GM23338 (cell line): ENCODE measurements around the gene RPUSD3.

Experiments
- CREB1 ChIP-seq: fragments of 250-450 bp; sonication (Bioruptor Pico); IDR thresholded peaks from 2 replicates; pipeline ENCODE4 v1.5.0; 2020; ENCODE audit warnings: low read depth, mild to moderate bottlenecking, moderate library complexity
- CTCF ChIP-seq, 2 experiments: fragments of 200-600 bp in 1 of 2; sonication (generic) in 1 of 2; conservative IDR thresholded peaks; 2 replicates each; pipeline versions ENCODE4 v1.5.1 to v1.6.1; 2016 to 2017; ENCODE audit warnings: antibody characterized with exemption in 2 of 2, low read depth in 2 of 2, mild to moderate bottlenecking in 2 of 2, moderate library complexity in 1 of 2
- EZH2 ChIP-seq: fragments of 200-600 bp; sonication (generic); IDR thresholded peaks from one replicate; pipeline ENCODE4 v1.8.0; 2017; ENCODE audit warnings: antibody characterized with exemption, mild to moderate bottlenecking, low read depth; ENCODE audit not compliant: unreplicated experiment
- EZH2phosphoT487 ChIP-seq: fragments of 200-600 bp; sonication (generic); IDR thresholded peaks from one replicate; pipeline ENCODE4 v1.8.1; 2018; ENCODE audit warnings: antibody characterized with exemption; ENCODE audit not compliant: unreplicated experiment
- JUNB ChIP-seq: IDR thresholded peaks from one replicate; pipeline ENCODE4 v1.6.1; 2016; ENCODE audit warnings: antibody characterized with exemption; ENCODE audit not compliant: unreplicated experiment
- NANOG ChIP-seq: IDR thresholded peaks from 2 replicates; pipeline ENCODE4 v1.6.1; 2016; ENCODE audit warnings: antibody characterized with exemption, borderline replicate concordance
- POLR2AphosphoS5 ChIP-seq: IDR thresholded peaks from 2 replicates; pipeline ENCODE4 v1.6.1; 2016; ENCODE audit warnings: antibody characterized with exemption, low read depth
- STAT1 ChIP-seq: IDR thresholded peaks from one replicate; pipeline ENCODE4 v1.6.1; 2016; ENCODE audit warnings: antibody characterized with exemption; ENCODE audit not compliant: unreplicated experiment
- ZNF114 ChIP-seq: fragments of 250-450 bp; sonication (Bioruptor Pico); IDR thresholded peaks from 2 replicates; pipeline ENCODE4 v1.5.0; 2020; ENCODE audit warnings: mild to moderate bottlenecking, moderate library complexity
- ZNF331 ChIP-seq: fragments of 250-450 bp; sonication (Bioruptor Pico); IDR thresholded peaks from 2 replicates; pipeline ENCODE4 v1.5.0; 2020; ENCODE audit warnings: low read depth, mild to moderate bottlenecking, moderate library complexity
- TF ChIP-seq, protein P1 (sequence below): IDR thresholded peaks from one replicate; pipeline ENCODE4 v1.6.1; 2018; ENCODE audit warnings: antibody characterized with exemption; ENCODE audit not compliant: unreplicated experiment
- TF ChIP-seq, protein P2 (sequence below): fragments of 250-450 bp; sonication (Bioruptor Pico); IDR thresholded peaks from 2 replicates; pipeline ENCODE4 v1.5.0; 2020; ENCODE audit warnings: mild to moderate bottlenecking, moderate library complexity
- TF ChIP-seq, protein P3 (sequence below): IDR thresholded peaks from 2 replicates; pipeline ENCODE4 v1.6.1; 2016; ENCODE audit warnings: antibody characterized with exemption

- TF ChIP-seq POLR2AphosphoS5 (no peak), CTCF (conservative IDR thresholded peaks at IDR 0.05; ENCODE audit: low read depth in 2 of 2) (peak; percentile 68 to 70), EZH2 (no peak), ZNF114 (CRISPR knock-in tag) (no peak), STAT1 (no peak), EZH2phosphoT487 (no peak), JUNB (no peak), ZNF331 (CRISPR knock-in tag) (no peak), NANOG (no peak), CREB1 (no peak)
- TF ChIP-seq, protein P1, sequence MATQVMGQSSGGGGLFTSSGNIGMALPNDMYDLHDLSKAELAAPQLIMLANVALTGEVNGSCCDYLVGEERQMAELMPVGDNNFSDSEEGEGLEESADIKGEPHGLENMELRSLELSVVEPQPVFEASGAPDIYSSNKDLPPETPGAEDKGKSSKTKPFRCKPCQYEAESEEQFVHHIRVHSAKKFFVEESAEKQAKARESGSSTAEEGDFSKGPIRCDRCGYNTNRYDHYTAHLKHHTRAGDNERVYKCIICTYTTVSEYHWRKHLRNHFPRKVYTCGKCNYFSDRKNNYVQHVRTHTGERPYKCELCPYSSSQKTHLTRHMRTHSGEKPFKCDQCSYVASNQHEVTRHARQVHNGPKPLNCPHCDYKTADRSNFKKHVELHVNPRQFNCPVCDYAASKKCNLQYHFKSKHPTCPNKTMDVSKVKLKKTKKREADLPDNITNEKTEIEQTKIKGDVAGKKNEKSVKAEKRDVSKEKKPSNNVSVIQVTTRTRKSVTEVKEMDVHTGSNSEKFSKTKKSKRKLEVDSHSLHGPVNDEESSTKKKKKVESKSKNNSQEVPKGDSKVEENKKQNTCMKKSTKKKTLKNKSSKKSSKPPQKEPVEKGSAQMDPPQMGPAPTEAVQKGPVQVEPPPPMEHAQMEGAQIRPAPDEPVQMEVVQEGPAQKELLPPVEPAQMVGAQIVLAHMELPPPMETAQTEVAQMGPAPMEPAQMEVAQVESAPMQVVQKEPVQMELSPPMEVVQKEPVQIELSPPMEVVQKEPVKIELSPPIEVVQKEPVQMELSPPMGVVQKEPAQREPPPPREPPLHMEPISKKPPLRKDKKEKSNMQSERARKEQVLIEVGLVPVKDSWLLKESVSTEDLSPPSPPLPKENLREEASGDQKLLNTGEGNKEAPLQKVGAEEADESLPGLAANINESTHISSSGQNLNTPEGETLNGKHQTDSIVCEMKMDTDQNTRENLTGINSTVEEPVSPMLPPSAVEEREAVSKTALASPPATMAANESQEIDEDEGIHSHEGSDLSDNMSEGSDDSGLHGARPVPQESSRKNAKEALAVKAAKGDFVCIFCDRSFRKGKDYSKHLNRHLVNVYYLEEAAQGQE: no peak
- TF ChIP-seq, protein P2, sequence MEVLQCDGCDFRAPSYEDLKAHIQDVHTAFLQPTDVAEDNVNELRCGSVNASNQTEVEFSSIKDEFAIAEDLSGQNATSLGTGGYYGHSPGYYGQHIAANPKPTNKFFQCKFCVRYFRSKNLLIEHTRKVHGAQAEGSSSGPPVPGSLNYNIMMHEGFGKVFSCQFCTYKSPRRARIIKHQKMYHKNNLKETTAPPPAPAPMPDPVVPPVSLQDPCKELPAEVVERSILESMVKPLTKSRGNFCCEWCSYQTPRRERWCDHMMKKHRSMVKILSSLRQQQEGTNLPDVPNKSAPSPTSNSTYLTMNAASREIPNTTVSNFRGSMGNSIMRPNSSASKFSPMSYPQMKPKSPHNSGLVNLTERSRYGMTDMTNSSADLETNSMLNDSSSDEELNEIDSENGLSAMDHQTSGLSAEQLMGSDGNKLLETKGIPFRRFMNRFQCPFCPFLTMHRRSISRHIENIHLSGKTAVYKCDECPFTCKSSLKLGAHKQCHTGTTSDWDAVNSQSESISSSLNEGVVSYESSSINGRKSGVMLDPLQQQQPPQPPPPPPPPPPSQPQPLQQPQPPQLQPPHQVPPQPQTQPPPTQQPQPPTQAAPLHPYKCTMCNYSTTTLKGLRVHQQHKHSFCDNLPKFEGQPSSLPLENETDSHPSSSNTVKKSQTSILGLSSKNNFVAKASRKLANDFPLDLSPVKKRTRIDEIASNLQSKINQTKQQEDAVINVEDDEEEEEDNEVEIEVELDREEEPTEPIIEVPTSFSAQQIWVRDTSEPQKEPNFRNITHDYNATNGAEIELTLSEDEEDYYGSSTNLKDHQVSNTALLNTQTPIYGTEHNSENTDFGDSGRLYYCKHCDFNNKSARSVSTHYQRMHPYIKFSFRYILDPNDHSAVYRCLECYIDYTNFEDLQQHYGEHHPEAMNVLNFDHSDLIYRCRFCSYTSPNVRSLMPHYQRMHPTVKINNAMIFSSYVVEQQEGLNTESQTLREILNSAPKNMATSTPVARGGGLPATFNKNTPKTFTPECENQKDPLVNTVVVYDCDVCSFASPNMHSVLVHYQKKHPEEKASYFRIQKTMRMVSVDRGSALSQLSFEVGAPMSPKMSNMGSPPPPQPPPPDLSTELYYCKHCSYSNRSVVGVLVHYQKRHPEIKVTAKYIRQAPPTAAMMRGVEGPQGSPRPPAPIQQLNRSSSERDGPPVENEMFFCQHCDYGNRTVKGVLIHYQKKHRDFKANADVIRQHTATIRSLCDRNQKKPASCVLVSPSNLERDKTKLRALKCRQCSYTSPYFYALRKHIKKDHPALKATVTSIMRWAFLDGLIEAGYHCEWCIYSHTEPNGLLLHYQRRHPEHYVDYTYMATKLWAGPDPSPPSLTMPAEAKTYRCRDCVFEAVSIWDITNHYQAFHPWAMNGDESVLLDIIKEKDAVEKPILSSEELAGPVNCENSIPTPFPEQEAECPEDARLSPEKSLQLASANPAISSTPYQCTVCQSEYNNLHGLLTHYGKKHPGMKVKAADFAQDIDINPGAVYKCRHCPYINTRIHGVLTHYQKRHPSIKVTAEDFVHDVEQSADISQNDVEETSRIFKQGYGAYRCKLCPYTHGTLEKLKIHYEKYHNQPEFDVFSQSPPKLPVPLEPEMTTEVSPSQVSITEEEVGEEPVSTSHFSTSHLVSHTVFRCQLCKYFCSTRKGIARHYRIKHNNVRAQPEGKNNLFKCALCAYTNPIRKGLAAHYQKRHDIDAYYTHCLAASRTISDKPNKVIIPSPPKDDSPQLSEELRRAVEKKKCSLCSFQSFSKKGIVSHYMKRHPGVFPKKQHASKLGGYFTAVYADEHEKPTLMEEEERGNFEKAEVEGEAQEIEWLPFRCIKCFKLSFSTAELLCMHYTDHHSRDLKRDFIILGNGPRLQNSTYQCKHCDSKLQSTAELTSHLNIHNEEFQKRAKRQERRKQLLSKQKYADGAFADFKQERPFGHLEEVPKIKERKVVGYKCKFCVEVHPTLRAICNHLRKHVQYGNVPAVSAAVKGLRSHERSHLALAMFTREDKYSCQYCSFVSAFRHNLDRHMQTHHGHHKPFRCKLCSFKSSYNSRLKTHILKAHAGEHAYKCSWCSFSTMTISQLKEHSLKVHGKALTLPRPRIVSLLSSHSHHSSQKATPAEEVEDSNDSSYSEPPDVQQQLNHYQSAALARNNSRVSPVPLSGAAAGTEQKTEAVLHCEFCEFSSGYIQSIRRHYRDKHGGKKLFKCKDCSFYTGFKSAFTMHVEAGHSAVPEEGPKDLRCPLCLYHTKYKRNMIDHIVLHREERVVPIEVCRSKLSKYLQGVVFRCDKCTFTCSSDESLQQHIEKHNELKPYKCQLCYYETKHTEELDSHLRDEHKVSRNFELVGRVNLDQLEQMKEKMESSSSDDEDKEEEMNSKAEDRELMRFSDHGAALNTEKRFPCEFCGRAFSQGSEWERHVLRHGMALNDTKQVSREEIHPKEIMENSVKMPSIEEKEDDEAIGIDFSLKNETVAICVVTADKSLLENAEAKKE: no peak
- TF ChIP-seq, protein P3, sequence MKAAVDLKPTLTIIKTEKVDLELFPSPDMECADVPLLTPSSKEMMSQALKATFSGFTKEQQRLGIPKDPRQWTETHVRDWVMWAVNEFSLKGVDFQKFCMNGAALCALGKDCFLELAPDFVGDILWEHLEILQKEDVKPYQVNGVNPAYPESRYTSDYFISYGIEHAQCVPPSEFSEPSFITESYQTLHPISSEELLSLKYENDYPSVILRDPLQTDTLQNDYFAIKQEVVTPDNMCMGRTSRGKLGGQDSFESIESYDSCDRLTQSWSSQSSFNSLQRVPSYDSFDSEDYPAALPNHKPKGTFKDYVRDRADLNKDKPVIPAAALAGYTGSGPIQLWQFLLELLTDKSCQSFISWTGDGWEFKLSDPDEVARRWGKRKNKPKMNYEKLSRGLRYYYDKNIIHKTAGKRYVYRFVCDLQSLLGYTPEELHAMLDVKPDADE: no peak
These were observed 22.9 kb downstream of the RPUSD3 start for GRCh38 chr3:9820946-9821345.
